K562 treated with DMSO at 1 percent for 48 hours (cell line): ENCODE data around the gene TEX55. TPM values are rescaled to one million over a fixed set of nuclear protein-coding genes. Genes with fewer than 3 reads are reported as not detected.

Experiments used
- total RNA-seq: library from RNA; unstranded; fragments of 300-600 nt; gene quantifications from 2 replicates; pipeline ENCODE4 v1.2.3, GENCODE V29; 2022; ENCODE audit warnings: low replicate concordance; ENCODE audit errors: extremely low read depth

Gene TEX55
- total RNA-seq: not detected in 2 replicates

DNA sequence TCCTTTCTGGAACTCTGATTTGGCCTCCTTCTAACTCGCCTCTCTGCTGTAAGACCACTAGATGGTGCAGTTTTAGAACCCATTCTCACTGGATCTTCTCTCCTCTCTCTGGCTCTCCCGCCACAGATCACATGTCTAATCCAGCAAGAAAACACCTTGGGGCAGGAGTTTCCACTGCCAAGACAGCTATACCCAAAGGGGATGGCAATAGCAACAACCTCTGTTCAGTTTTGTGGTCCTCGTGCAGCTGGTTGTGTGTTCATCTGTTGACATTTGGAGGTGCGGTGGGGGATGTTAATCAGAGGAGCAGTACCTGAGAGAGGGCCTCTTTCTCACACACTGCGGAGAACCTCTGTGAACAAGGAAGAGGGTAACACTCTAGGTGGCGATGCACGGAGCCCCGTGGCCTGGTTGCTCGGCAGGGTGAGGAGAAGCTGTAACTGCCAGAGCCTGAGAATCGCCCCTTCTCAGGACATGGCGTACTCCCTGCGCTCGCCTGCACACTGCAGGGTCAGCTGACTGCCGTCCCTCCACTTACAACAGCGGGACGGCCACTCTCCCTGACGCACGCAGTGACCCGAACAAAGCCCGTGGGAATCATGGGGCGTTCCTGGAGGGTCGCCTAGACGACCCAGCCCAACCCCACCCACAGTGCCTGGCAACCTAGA is at the start of gene TEX55:
TSS of gene TEX55 (plus strand) at position 666 of the 668 bp plus-strand sequence. CDS start 25 bp downstream, outside the sequence.

DNA sequence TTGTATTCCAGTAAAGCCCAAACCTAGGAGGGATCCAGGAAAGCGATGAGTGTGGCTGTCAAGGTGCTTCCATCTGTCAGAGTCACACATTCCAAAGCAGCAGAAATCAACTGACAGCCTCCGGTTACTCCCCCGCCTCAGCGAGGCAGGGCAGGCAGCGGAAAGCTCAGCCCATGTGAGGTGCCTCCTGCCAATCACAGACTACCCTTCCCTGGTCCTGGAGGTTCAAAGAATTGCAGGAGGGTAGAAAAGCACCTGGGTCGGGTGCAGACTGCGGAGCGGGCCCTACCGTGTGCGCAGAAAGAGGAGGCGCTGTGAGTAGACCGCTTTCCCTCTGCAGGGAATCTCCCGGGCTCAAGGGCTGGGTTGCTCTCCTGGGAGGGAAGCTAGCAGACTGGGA is 27.4 kb downstream of the TEX55 start, which contains the start of gene UPK1B:
TSS of gene UPK1B (plus strand) at position 274 of the 400 bp plus-strand sequence. CDS start 13,144 bp downstream, outside the sequence.

Other genes starting within 250 kb of the TEX55 start
- gene IGSF11, start 111.3 kb upstream of the TEX55 start, total RNA-seq: not detected in 2 replicates
- not detected in 2 replicates for gene UPK1B, start 27.4 kb downstream of the TEX55 start, total RNA-seq
- gene B4GALT4, start 94.7 kb downstream of the TEX55 start, total RNA-seq: not detected in 2 replicates
- not detected in 2 replicates for gene ARHGAP31, start 148.2 kb downstream of the TEX55 start, total RNA-seq